Fibroblast of lung (primary cell): ENCODE measurements around the gene WAC. TPM values are rescaled to one million over a fixed set of nuclear protein-coding genes. Genes with fewer than 3 reads are reported as not detected.
"Not testable (repeated sequence)": the region's sequence is repeated elsewhere in the genome, so short reads cannot be mapped to it uniquely, and the experiment has no call there.

Source experiments
- DNase-seq, 2 donors: peaks; one replicate each; pipeline versions ENCODE4 v3.0.0 to v3.0.0-alpha.2; 2010; ENCODE audit warnings: low read depth in 2 of 2
- H2AFZ ChIP-seq: 2 replicates; pipeline ENCODE4 v1.5.1; 2012; ENCODE audit warnings: low read length, control low read depth, inconsistent platforms
- H3K27ac ChIP-seq: 2 replicates; pipeline ENCODE4 v1.5.1; 2011; ENCODE audit warnings: low read length, control low read depth; ENCODE audit not compliant: insufficient read depth
- H3K27me3 ChIP-seq: 2 replicates; pipeline ENCODE4 v1.5.1; 2011; ENCODE audit warnings: mild to moderate bottlenecking, low read length; ENCODE audit not compliant: control insufficient read depth, insufficient read depth
- H3K36me3 ChIP-seq: 2 replicates; pipeline ENCODE4 v1.5.1; 2011; ENCODE audit warnings: low read length; ENCODE audit not compliant: control insufficient read depth, insufficient read depth
- H3K4me1 ChIP-seq: 2 replicates; pipeline ENCODE4 v1.5.1; 2011; ENCODE audit warnings: low read length; ENCODE audit not compliant: control insufficient read depth, insufficient read depth; ENCODE audit errors: extremely low read depth
- H3K4me2 ChIP-seq: 2 replicates; pipeline ENCODE4 v1.5.1; 2011; ENCODE audit warnings: low read length, control low read depth; ENCODE audit not compliant: insufficient read depth; ENCODE audit errors: extremely low read depth
- H3K4me3 ChIP-seq, 4 experiments: fragments of 200-600 bp in 1 of 4; sonication (generic) in 1 of 4; replicated peaks in 1 of 4; 2 replicates each; pipeline ENCODE4 v1.5.1; 2011 to 2016; ENCODE audit warnings: low read length in 4 of 4, low read depth in 3 of 4, mild to moderate bottlenecking in 3 of 4, control low read depth in 2 of 4, inconsistent platforms in 1 of 4, mixed read lengths in 1 of 4; ENCODE audit not compliant: insufficient read depth in 1 of 4; ENCODE audit errors: control extremely low read depth in 1 of 4
- H3K79me2 ChIP-seq: 2 replicates; pipeline ENCODE4 v1.5.1; 2012; ENCODE audit warnings: mild to moderate bottlenecking, low read length, inconsistent platforms; ENCODE audit not compliant: control insufficient read depth, insufficient read depth
- H3K9ac ChIP-seq: 2 replicates; pipeline ENCODE4 v1.5.1; 2011; ENCODE audit warnings: mild to moderate bottlenecking, low read length, control low read depth; ENCODE audit not compliant: insufficient read depth
- H3K9me3 ChIP-seq: 2 replicates; pipeline ENCODE4 v1.5.1; 2012; ENCODE audit warnings: low read depth, low read length; ENCODE audit not compliant: control insufficient read depth, insufficient read depth
- H4K20me1 ChIP-seq: 2 replicates; pipeline ENCODE4 v1.5.1; 2011; ENCODE audit warnings: low read length; ENCODE audit not compliant: control insufficient read depth, insufficient read depth; ENCODE audit errors: extremely low read depth
- EZH2 ChIP-seq: IDR thresholded peaks from 2 replicates; pipeline ENCODE4 v1.5.1; 2012; ENCODE audit warnings: low read length, control low read depth, mild to moderate bottlenecking; ENCODE audit errors: missing control alignments
- polyA plus RNA-seq, 2 donors: library from polyadenylated mRNA; depleted of rRNA in 1 of 2; stranded (reverse) in 1 of 2; unstranded in 1 of 2; fragments of >200 nt; gene quantifications; 2 replicates each; pipeline ENCODE4 v1.2.1, GENCODE V29; 2011 to 2012; ENCODE audit warnings: missing spikeins in 1 of 2
- total RNA-seq: library from RNA; depleted of rRNA; stranded (reverse); fragments of >200 nt; gene quantifications from 2 replicates; pipeline ENCODE4 v1.2.1, GENCODE V29; 2014
- TF ChIP-seq, protein P1 (sequence below), 2 donors: IDR thresholded peaks in 1 of 2; conservative IDR thresholded peaks in 1 of 2; 1 replicate in 1 of 2; 2 replicates in 1 of 2; pipeline ENCODE4 v1.5.1; 2011 to 2012; ENCODE audit warnings: low read length in 2 of 2, control low read depth in 1 of 2, inconsistent platforms in 1 of 2, low read depth in 1 of 2, mild to moderate bottlenecking in 1 of 2

Gene WAC
- total and polyA plus RNA-seq, 2 donors (not counting 1 experiment from before 2014, with no cell fraction given) = 65.7 to 94.2 TPM

DNA sequence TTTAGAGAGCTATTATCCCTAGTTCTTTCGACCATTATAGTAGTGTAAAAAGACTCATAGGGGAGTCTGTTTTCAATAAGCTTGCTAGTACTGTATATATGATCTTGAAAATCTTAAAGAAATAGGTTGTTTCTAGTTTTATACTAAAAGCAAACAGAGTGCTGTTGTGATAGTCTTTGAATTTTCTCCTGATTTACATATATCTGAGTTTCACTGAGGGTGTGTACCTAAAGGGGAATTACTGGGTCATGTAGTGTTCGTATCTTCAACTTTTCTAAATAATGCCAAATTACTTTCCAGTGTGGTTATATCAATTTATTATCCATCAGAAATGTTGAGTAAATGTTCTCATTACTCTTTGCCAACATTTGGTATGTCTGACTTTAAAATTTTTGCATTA is 73.7 kb downstream of the WAC start:
- H3K27me3 ChIP-seq = no peaks in the 10 kb centered on the region
- no peak for DNase-seq
- H2AFZ ChIP-seq = no peak overlapping the region
- H3K79me2 ChIP-seq = peaks cover 42% of the 10 kb centered on the region
- H3K9me3 ChIP-seq = no peaks in the 10 kb centered on the region
- H3K27ac ChIP-seq = no peak overlapping the region
- peaks cover 4% of the 10 kb centered on the region for H3K36me3 ChIP-seq
- no peak overlapping the region for H3K4me2 ChIP-seq
- H3K4me3 ChIP-seq = no peak overlapping the region
- H3K9ac ChIP-seq = no peak overlapping the region
- H3K4me1 ChIP-seq = no peaks in the 10 kb centered on the region
- no peaks in the 10 kb centered on the region for H4K20me1 ChIP-seq
- no peak for TF ChIP-seq EZH2
- TF ChIP-seq, protein P1, sequence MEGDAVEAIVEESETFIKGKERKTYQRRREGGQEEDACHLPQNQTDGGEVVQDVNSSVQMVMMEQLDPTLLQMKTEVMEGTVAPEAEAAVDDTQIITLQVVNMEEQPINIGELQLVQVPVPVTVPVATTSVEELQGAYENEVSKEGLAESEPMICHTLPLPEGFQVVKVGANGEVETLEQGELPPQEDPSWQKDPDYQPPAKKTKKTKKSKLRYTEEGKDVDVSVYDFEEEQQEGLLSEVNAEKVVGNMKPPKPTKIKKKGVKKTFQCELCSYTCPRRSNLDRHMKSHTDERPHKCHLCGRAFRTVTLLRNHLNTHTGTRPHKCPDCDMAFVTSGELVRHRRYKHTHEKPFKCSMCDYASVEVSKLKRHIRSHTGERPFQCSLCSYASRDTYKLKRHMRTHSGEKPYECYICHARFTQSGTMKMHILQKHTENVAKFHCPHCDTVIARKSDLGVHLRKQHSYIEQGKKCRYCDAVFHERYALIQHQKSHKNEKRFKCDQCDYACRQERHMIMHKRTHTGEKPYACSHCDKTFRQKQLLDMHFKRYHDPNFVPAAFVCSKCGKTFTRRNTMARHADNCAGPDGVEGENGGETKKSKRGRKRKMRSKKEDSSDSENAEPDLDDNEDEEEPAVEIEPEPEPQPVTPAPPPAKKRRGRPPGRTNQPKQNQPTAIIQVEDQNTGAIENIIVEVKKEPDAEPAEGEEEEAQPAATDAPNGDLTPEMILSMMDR (conservative IDR thresholded peaks at IDR 0.05 in 1 of 2, IDR thresholded peaks at IDR 0.05 in 1 of 2; ENCODE audit: low read depth in 1 of 2, low read length in 2 of 2) = no peak

DNA sequence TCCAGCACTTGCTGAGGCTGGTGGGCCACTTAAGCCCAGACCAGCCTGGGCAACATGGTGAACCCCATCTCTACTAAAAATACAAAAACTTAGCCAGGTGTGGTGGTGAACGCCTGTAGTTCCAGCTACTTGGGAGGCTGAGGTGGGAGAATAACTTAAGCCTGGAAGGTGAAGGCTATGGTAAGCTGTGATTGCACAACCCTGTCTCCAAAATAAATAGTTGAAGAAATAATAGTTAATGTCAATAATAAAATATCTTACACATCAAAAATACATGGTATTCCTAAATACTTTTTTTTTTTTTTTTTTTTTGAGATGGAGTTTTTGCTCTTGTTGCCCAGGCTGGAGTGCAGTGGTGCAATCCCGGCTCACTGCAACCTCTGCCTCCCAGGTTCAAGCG is 76.7 kb downstream of the WAC start:
- H3K27me3 ChIP-seq, H3K4me2 ChIP-seq, H3K27ac ChIP-seq, H3K9me3 ChIP-seq, DNase-seq, H3K9ac ChIP-seq, H3K4me1 ChIP-seq, H3K4me3 ChIP-seq, H2AFZ ChIP-seq, H4K20me1 ChIP-seq: not testable (repeated sequence)
- H3K36me3 ChIP-seq = peaks cover 13% of the 10 kb centered on the region
- H3K79me2 ChIP-seq = peaks cover 25% of the 10 kb centered on the region

DNA sequence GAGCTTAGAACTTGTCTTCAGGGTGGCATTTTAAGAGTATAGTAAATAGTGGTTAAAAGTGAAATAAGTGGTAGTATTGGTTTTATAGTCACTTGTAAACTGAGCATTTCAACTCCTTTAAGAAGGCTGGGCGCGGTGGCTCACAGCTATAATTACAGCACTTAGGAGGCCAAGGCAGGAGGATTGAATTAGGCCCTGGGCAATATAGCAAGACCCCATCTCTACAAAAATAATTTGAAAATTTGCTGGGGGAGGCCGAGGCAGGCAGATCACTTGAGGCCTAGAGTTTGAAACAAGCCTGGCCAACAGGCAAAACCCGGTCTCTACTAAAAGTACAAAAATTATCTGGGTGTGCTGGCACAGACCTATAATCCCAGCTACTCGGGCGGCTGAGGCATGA is 80.0 kb downstream of the WAC start:
- Histone ChIP-seq H3K4me2 (no peak overlapping the region), H3K9me3 (no peaks in the 10 kb centered on the region), H3K4me1 (no peaks in the 10 kb centered on the region), H3K27me3 (no peaks in the 10 kb centered on the region), H3K9ac (no peak overlapping the region), H2AFZ (no peak overlapping the region), H3K79me2 (peaks cover 8% of the 10 kb centered on the region), H3K4me3 (no peak overlapping the region), H4K20me1 (no peaks in the 10 kb centered on the region), H3K36me3 (peaks cover 16% of the 10 kb centered on the region), H3K27ac (no peak overlapping the region)
- TF ChIP-seq EZH2 = no peak
- TF ChIP-seq, protein P1 (conservative IDR thresholded peaks at IDR 0.05 in 1 of 2, IDR thresholded peaks at IDR 0.05 in 1 of 2; ENCODE audit: low read depth in 1 of 2, low read length in 2 of 2) = no peak
- no peak for DNase-seq
